G401 (cell line): ENCODE results near the gene TTC32. TPM values are rescaled to one million over a fixed set of nuclear protein-coding genes. Genes with fewer than 3 reads are reported as not detected.
"Not testable (repeated sequence)": the region's sequence is repeated elsewhere in the genome, so short reads cannot be mapped to it uniquely, and the experiment has no call there.

ENCODE experiments used
- DNase-seq: peaks from one replicate; pipeline ENCODE4 v3.0.0-alpha.2; 2015; ENCODE audit warnings: low spot score
- in situ Hi-C: cut with HindIII; loops from 2 replicates; pipeline ENCODE4 v1.10.0; 2016; ENCODE audit warnings: low sequenced_read_pairs, mixed read lengths
- total RNA-seq: library from RNA; depleted of rRNA; stranded (reverse); fragments of >200 nt; shearing (Covaris generic); gene quantifications from 2 replicates; pipeline ENCODE4 v1.2.3, GENCODE V29; 2014

TTC32 gene
- total RNA-seq, 1 experiment from 2014 or later: 9.0 TPM

- DNase-seq: peak; percentile 40
- in situ Hi-C loops: no loop called here
These were observed 797 bp downstream of the TTC32 start for GRCh38 chr2:19900931-19901441.

- DNase-seq: no peak
- in situ Hi-C loops: no loop called here
These were observed 1.5 kb downstream of the TTC32 start for GRCh38 chr2:19899985-19900930.

GRCh38 chr2:19898592-19899329 is 3.0 kb downstream of the TTC32 start:
- in situ Hi-C loops: no loop called here
- DNase-seq: no peak

GRCh38 chr2:19897623-19898245 is 4.0 kb downstream of the TTC32 start:
- in situ Hi-C loops: no loop called here
- no peak for DNase-seq

GRCh38 chr2:19895535-19895934 is 6.2 kb downstream of the TTC32 start:
- in situ Hi-C loops: no loop called here
- DNase-seq: no peak

- in situ Hi-C loops: no loop called here
- DNase-seq: no peak
These were observed 7.5 kb downstream of the TTC32 start for GRCh38 chr2:19894134-19894792.

GRCh38 chr2:19893520-19894133 is 8.2 kb downstream of the TTC32 start:
- in situ Hi-C loops: no loop called here
- DNase-seq: no peak

- in situ Hi-C loops, DNase-seq: not testable (repeated sequence)
These were observed 9.8 kb downstream of the TTC32 start for GRCh38 chr2:19891971-19892370.

GRCh38 chr2:19890104-19890503 is 11.7 kb downstream of the TTC32 start:
- DNase-seq: no peak
- in situ Hi-C loops: no loop called here

GRCh38 chr2:19888831-19889230 is 13.0 kb downstream of the TTC32 start:
- in situ Hi-C loops: no loop called here
- DNase-seq: peak; percentile 9

- no peak for DNase-seq
- in situ Hi-C loops: no loop called here
These were observed 14.3 kb downstream of the TTC32 start for GRCh38 chr2:19887510-19887909.

GRCh38 chr2:19886261-19886660 is 15.5 kb downstream of the TTC32 start:
- no peak for DNase-seq
- in situ Hi-C loops: no loop called here

- in situ Hi-C loops: no loop called here
- DNase-seq: no peak
These were observed 16.0 kb downstream of the TTC32 start for GRCh38 chr2:19885791-19886190.

GRCh38 chr2:19883971-19884720 is 17.6 kb downstream of the TTC32 start:
- DNase-seq: no peak
- in situ Hi-C loops: no loop called here

- in situ Hi-C loops: no loop called here
- no peak for DNase-seq
These were observed 18.3 kb downstream of the TTC32 start for GRCh38 chr2:19883486-19883885.

GRCh38 chr2:19882286-19882685 is 19.5 kb downstream of the TTC32 start:
- no peak for DNase-seq
- in situ Hi-C loops: no loop called here

GRCh38 chr2:19881908-19882265 is 19.9 kb downstream of the TTC32 start:
- in situ Hi-C loops: no loop called here
- no peak for DNase-seq

- DNase-seq: no peak
- in situ Hi-C loops: no loop called here
These were observed 20.4 kb downstream of the TTC32 start for GRCh38 chr2:19881221-19881907.
